ENCODE measurements around the gene PSMA7. TPM values are rescaled to one million over a fixed set of nuclear protein-coding genes. Genes with fewer than 3 reads are reported as not detected.

PSMA7 gene
- total RNA-seq, 1 experiment from 2014 or later, result 514 TPM

DNA sequence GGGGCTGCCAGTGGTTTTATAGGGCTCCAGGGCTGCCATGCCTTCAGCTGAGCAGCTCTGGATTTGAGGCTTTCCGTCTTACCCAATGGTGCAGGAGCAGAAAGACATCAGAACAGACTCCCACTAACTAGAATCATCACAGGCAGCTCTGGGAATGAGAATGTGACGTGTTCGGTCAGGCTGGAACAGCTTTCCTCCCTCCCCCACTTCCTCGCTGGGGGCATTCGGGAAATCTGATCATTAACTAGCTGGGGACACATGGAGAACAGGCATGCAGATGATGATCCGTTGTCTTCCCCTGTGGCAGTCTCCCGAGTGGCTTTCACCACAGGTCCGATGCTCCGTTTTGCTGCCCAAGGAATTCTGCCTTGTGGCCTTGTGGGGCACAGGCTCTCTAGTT is 34.1 kb upstream of the PSMA7 start:
- TF ChIP-seq, protein P1, sequence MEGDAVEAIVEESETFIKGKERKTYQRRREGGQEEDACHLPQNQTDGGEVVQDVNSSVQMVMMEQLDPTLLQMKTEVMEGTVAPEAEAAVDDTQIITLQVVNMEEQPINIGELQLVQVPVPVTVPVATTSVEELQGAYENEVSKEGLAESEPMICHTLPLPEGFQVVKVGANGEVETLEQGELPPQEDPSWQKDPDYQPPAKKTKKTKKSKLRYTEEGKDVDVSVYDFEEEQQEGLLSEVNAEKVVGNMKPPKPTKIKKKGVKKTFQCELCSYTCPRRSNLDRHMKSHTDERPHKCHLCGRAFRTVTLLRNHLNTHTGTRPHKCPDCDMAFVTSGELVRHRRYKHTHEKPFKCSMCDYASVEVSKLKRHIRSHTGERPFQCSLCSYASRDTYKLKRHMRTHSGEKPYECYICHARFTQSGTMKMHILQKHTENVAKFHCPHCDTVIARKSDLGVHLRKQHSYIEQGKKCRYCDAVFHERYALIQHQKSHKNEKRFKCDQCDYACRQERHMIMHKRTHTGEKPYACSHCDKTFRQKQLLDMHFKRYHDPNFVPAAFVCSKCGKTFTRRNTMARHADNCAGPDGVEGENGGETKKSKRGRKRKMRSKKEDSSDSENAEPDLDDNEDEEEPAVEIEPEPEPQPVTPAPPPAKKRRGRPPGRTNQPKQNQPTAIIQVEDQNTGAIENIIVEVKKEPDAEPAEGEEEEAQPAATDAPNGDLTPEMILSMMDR (IDR thresholded peaks at IDR 0.05; ENCODE audit: unreplicated experiment), result no peak
- intact Hi-C loops (cut with micrococcal nuclease; ENCODE audit: unreplicated experiment), result no loop called here
- DNase-seq, result no peak

DNA sequence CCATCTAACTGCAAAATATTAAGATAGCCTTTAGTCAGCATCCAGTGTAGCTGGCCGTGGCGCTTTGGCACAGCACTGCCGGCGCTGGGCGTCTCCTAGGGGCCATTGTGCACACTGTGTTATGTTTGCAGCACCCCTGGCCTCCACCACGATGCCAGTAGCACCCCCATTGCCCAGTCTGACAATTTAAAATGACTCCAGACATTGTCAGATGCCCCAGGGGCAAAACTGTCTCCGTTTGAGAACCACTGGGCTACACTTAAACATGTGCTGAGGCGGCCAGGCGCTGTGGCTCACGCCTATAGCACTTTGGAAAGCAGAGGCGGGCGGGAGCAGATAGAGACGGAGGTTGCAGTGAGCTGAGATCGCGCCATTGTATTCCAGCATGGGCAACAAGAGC is 33.7 kb upstream of the PSMA7 start:
- Mint-ChIP-seq H3K36me3 (ENCODE audit: insufficient read depth, unreplicated experiment) (peaks cover 33% of the 10 kb centered on the region), H3K4me3 (ENCODE audit: low read depth, unreplicated experiment) (no peak overlapping the region), H3K27ac (ENCODE audit: unreplicated experiment) (no peak overlapping the region), H3K4me1 (ENCODE audit: low read depth, unreplicated experiment) (peaks cover 4% of the 10 kb centered on the region), H3K27me3 (ENCODE audit: unreplicated experiment) (no peaks in the 10 kb centered on the region), H3K9me3 (ENCODE audit: low read depth, unreplicated experiment) (no peaks in the 10 kb centered on the region)
- TF ChIP-seq, protein P1 (IDR thresholded peaks at IDR 0.05; ENCODE audit: unreplicated experiment), result no peak
- intact Hi-C loops (cut with micrococcal nuclease; ENCODE audit: unreplicated experiment), result no loop called here
- CTCF ChIA-PET, result no interaction called here
- no peak for DNase-seq
- BruUV-seq (replicated peaks), result no TSS peak

More for the DNA sequence above, 34.1 kb upstream of the PSMA7 start:
- Mint-ChIP-seq H3K27ac (ENCODE audit: unreplicated experiment) (no peak overlapping the region), H3K4me3 (ENCODE audit: low read depth, unreplicated experiment) (no peak overlapping the region), H3K36me3 (ENCODE audit: insufficient read depth, unreplicated experiment) (peaks cover 33% of the 10 kb centered on the region), H3K9me3 (ENCODE audit: low read depth, unreplicated experiment) (no peaks in the 10 kb centered on the region), H3K4me1 (ENCODE audit: low read depth, unreplicated experiment) (peaks cover 8% of the 10 kb centered on the region), H3K27me3 (ENCODE audit: unreplicated experiment) (no peaks in the 10 kb centered on the region)
- CTCF ChIA-PET, result interaction anchor here (0.7 to 1.1 kb wide), 2 partner anchors 58 to 125 kb away, joined by 5 to 6 read pairs; no protein-coding TSS in a partner anchor
- no TSS peak for BruUV-seq (replicated peaks)

DNA sequence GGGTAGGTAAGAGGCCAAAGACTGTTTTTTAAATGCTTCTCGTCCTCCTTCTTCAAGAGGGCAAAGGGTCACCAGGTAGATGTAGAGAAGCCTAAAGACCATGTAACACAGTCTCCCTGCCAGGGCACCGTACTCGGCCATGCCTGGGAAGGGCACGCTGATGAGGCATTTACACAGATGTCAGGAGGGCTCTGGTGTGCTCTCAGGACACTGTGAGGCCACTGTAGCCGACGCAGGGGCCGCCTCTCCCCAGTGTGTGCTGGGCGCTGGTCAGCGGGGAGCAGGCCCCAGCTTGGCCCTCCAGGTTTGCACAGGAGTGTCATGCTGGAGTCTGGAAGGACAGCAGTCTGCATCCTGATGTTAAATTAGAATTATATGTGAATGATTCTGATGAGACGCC is 32.5 kb upstream of the PSMA7 start:
- peaks cover 39% of the 10 kb centered on the region for H3K36me3 Mint-ChIP-seq (ENCODE audit: insufficient read depth, unreplicated experiment)
- no TSS peak for BruUV-seq (replicated peaks)
- TF ChIP-seq, protein P1 (IDR thresholded peaks at IDR 0.05; ENCODE audit: unreplicated experiment), result no peak
- DNase-seq, result no peak
- H3K9me3 Mint-ChIP-seq (ENCODE audit: low read depth, unreplicated experiment), result no peaks in the 10 kb centered on the region
- H3K27me3 Mint-ChIP-seq (ENCODE audit: unreplicated experiment), result no peaks in the 10 kb centered on the region
- CTCF ChIA-PET, result no interaction called here
- intact Hi-C loops (cut with micrococcal nuclease; ENCODE audit: unreplicated experiment), result no loop called here
- H3K27ac Mint-ChIP-seq (ENCODE audit: unreplicated experiment), result no peak overlapping the region
- H3K4me3 Mint-ChIP-seq (ENCODE audit: low read depth, unreplicated experiment), result no peak overlapping the region
- H3K4me1 Mint-ChIP-seq (ENCODE audit: low read depth, unreplicated experiment), result no peaks in the 10 kb centered on the region

DNA sequence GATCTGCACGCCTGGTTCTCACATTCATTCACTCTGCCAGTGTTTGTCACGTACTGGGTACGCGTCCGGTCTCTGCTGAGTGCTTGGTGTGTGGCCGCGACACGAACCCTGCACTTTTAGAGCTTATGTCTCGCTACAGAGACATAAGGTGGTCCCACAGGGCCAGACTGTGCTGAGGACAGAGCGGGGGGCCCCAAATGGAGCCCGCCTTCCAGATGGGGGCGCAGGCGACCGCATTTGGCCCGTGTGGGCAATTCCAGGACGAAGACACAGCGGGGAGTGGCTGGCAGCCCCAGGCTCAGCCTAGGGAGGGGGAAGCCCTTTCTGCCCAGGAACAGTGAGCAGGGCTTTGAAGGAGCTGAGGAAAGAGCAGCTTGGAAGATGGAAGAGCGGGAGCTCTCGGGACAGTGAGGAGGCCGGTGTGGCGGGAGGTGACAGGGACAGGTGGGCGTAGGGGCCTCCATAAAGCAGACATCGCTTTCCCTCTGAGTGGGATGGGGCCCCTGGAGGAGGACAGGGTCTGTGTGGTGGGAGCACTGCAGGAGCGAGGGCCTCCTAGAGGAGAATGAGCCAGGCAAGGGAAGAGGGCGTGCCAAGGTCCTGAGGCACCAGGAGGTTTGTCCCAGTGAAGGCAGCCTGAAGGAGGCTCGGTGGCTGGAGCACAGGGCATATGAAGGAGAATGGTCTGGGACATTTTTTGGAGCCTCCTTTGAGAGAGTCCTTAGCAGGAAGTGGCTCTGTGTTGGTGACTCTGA is 31.9 kb upstream of the PSMA7 start:
- H3K36me3 Mint-ChIP-seq (ENCODE audit: insufficient read depth, unreplicated experiment), result peaks cover 45% of the 10 kb centered on the region
- intact Hi-C loops (cut with micrococcal nuclease; ENCODE audit: unreplicated experiment), result no loop called here
- no TSS peak for BruUV-seq (replicated peaks)
- DNase-seq, result no peak
- CTCF ChIA-PET, result no interaction called here
- no peaks in the 10 kb centered on the region for H3K4me1 Mint-ChIP-seq (ENCODE audit: low read depth, unreplicated experiment)
- H3K9me3 Mint-ChIP-seq (ENCODE audit: low read depth, unreplicated experiment), result no peaks in the 10 kb centered on the region
- TF ChIP-seq, protein P1 (IDR thresholded peaks at IDR 0.05; ENCODE audit: unreplicated experiment), result no peak
- no peak overlapping the region for H3K27ac Mint-ChIP-seq (ENCODE audit: unreplicated experiment)
- H3K4me3 Mint-ChIP-seq (ENCODE audit: low read depth, unreplicated experiment), result no peak overlapping the region
- H3K27me3 Mint-ChIP-seq (ENCODE audit: unreplicated experiment), result no peaks in the 10 kb centered on the region

Measured in Calu3 (cell line).